GM23338 (cell line): ENCODE data around the gene SHISAL1. TPM values are rescaled to one million over a fixed set of nuclear protein-coding genes. Genes with fewer than 3 reads are reported as not detected.

Experiments
- ATAC-seq: fragments of 200-7000 bp; cut with Tn5 transposase; 3 replicates; pipeline ENCODE4 v1.9.1; 2020
- DNase-seq: peaks from one replicate; pipeline ENCODE4 v3.0.0-alpha.2; 2015; ENCODE audit warnings: low spot score
- H2AFZ ChIP-seq: fragments of 200-600 bp; sonication (generic); 2 replicates; pipeline ENCODE4 v1.8.0; 2016; ENCODE audit warnings: antibody characterized with exemption, mild to moderate bottlenecking, moderate library complexity
- H3F3A ChIP-seq: fragments of 200-600 bp; sonication (generic); replicated peaks from 2 replicates; pipeline ENCODE4 v1.8.0; 2017; ENCODE audit warnings: antibody characterized with exemption, mixed run types, low read depth
- H3K27ac ChIP-seq: fragments of 200-600 bp; sonication (generic); 2 replicates; pipeline ENCODE4 v1.6.1; 2016; ENCODE audit warnings: low read depth
- H3K27me3 ChIP-seq: fragments of 200-600 bp; sonication (generic); 2 replicates; pipeline ENCODE4 v1.8.0; 2016; ENCODE audit warnings: mild to moderate bottlenecking, mixed run types, moderate library complexity; ENCODE audit not compliant: insufficient read depth
- H3K36me3 ChIP-seq: fragments of 200-600 bp; sonication (generic); 2 replicates; pipeline ENCODE4 v1.8.0; 2016; ENCODE audit warnings: mild to moderate bottlenecking; ENCODE audit not compliant: insufficient read depth
- H3K4me1 ChIP-seq: fragments of 200-600 bp; sonication (generic); 2 replicates; pipeline ENCODE4 v1.8.0; 2016; ENCODE audit warnings: mild to moderate bottlenecking, moderate library complexity; ENCODE audit not compliant: insufficient read depth
- H3K4me2 ChIP-seq: fragments of 200-600 bp; sonication (generic); 2 replicates; pipeline ENCODE4 v1.7.1; 2017; ENCODE audit warnings: mixed run types
- H3K4me3 ChIP-seq: fragments of 200-600 bp; sonication (generic); 2 replicates; pipeline ENCODE4 v1.6.1; 2016; ENCODE audit warnings: mixed run types
- H3K79me2 ChIP-seq: fragments of 200-600 bp; sonication (generic); replicated peaks from 2 replicates; pipeline ENCODE4 v1.8.0; 2017; ENCODE audit warnings: mild to moderate bottlenecking; ENCODE audit not compliant: insufficient read depth
- H3K9me2 ChIP-seq: fragments of 200-600 bp; sonication (generic); 2 replicates; pipeline ENCODE4 v1.8.0; 2017; ENCODE audit not compliant: insufficient read depth
- H4K20me1 ChIP-seq: fragments of 200-600 bp; sonication (generic); replicated peaks from 2 replicates; pipeline ENCODE4 v1.8.0; 2017; ENCODE audit warnings: mild to moderate bottlenecking; ENCODE audit not compliant: insufficient read depth
- H3K27ac Mint-ChIP-seq: 2 replicates; pipeline ENCODE4 v1.8.0; 2020; ENCODE audit warnings: inconsistent platforms, mild to moderate bottlenecking, moderate library complexity, mixed read lengths
- H3K27me3 Mint-ChIP-seq: 3 replicates; pipeline ENCODE4 v1.8.0; 2022; ENCODE audit warnings: low read depth, mild to moderate bottlenecking, moderate library complexity, mixed read lengths, inconsistent platforms; ENCODE audit not compliant: insufficient read depth, poor library complexity
- H3K36me3 Mint-ChIP-seq: 3 replicates; pipeline ENCODE4 v1.8.0; 2021; ENCODE audit warnings: low read depth, mild to moderate bottlenecking, inconsistent platforms, moderate library complexity, mixed read lengths
- H3K4me1 Mint-ChIP-seq: 3 replicates; pipeline ENCODE4 v1.8.0; 2020; ENCODE audit warnings: mild to moderate bottlenecking, inconsistent platforms, mixed read lengths
- H3K4me3 Mint-ChIP-seq: 3 replicates; pipeline ENCODE4 v1.8.0; 2021; ENCODE audit warnings: moderate library complexity, mild to moderate bottlenecking, inconsistent platforms, mixed read lengths
- H3K9me3 Mint-ChIP-seq: 3 replicates; pipeline ENCODE4 v1.8.0; 2020; ENCODE audit warnings: moderate library complexity, mild to moderate bottlenecking, inconsistent platforms, mixed read lengths
- CREB1 ChIP-seq: fragments of 250-450 bp; sonication (Bioruptor Pico); IDR thresholded peaks from 2 replicates; pipeline ENCODE4 v1.5.0; 2020; ENCODE audit warnings: low read depth, mild to moderate bottlenecking, moderate library complexity
- EZH2 ChIP-seq: fragments of 200-600 bp; sonication (generic); IDR thresholded peaks from one replicate; pipeline ENCODE4 v1.8.0; 2017; ENCODE audit warnings: antibody characterized with exemption, mild to moderate bottlenecking, low read depth; ENCODE audit not compliant: unreplicated experiment
- EZH2phosphoT487 ChIP-seq: fragments of 200-600 bp; sonication (generic); IDR thresholded peaks from one replicate; pipeline ENCODE4 v1.8.1; 2018; ENCODE audit warnings: antibody characterized with exemption; ENCODE audit not compliant: unreplicated experiment
- JUNB ChIP-seq: IDR thresholded peaks from one replicate; pipeline ENCODE4 v1.6.1; 2016; ENCODE audit warnings: antibody characterized with exemption; ENCODE audit not compliant: unreplicated experiment
- NANOG ChIP-seq: IDR thresholded peaks from 2 replicates; pipeline ENCODE4 v1.6.1; 2016; ENCODE audit warnings: antibody characterized with exemption, borderline replicate concordance
- STAT1 ChIP-seq: IDR thresholded peaks from one replicate; pipeline ENCODE4 v1.6.1; 2016; ENCODE audit warnings: antibody characterized with exemption; ENCODE audit not compliant: unreplicated experiment
- ZNF114 ChIP-seq: fragments of 250-450 bp; sonication (Bioruptor Pico); IDR thresholded peaks from 2 replicates; pipeline ENCODE4 v1.5.0; 2020; ENCODE audit warnings: mild to moderate bottlenecking, moderate library complexity
- ZNF331 ChIP-seq: fragments of 250-450 bp; sonication (Bioruptor Pico); IDR thresholded peaks from 2 replicates; pipeline ENCODE4 v1.5.0; 2020; ENCODE audit warnings: low read depth, mild to moderate bottlenecking, moderate library complexity
- polyA plus RNA-seq: library from polyadenylated mRNA; unstranded; fragments of >200 nt; fragmentation: Nextera tagmentation; extraction: Ambion mirVana; gene quantifications from 2 replicates; pipeline ENCODE4 v1.2.1, GENCODE V29; 2016
- total RNA-seq: library from RNA; depleted of rRNA; stranded (reverse); fragments of >200 nt; shearing (Covaris generic); gene quantifications from 2 replicates; pipeline ENCODE4 v1.2.3, GENCODE V29; 2014
- TF ChIP-seq, protein P1 (sequence below): fragments of 250-450 bp; sonication (Bioruptor Pico); IDR thresholded peaks from 2 replicates; pipeline ENCODE4 v1.5.0; 2020; ENCODE audit warnings: mild to moderate bottlenecking, moderate library complexity
- TF ChIP-seq, protein P2 (sequence below): IDR thresholded peaks from 2 replicates; pipeline ENCODE4 v1.6.1; 2016; ENCODE audit warnings: antibody characterized with exemption
- TF ChIP-seq, protein P3 (sequence below): IDR thresholded peaks from one replicate; pipeline ENCODE4 v1.6.1; 2018; ENCODE audit warnings: antibody characterized with exemption; ENCODE audit not compliant: unreplicated experiment

The SHISAL1 gene
- total and polyA plus RNA-seq, 2 experiments from 2014 or later: 0.71 to 3.4 TPM

DNA sequence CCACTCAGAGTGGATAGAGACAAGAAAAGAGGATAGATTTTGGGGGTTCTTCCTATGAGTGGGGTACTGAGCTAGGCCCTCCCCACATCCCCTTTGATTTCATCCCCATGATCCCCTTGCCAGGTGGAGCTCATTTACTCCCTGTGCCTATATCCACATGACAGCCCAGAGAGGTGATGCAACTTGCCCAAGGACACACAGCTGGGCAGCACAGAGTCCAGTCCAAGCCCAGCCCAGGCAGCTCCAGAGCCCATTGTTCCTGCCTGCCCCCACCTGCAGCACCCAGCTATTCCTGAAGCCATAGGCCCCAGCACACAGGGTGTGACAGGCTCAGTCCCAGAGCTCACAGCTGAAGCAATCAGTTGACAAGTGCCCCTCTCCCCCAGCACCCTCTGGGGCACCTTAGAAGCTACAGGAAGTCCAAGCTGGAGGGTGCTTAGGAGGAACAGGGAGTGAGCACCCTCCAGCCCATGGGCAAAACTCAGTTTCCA, 41.7 kb downstream of the SHISAL1 start:
- H3K27ac ChIP-seq: no peak overlapping the region
- H2AFZ ChIP-seq: no peak overlapping the region
- H4K20me1 ChIP-seq: no peaks in the 10 kb centered on the region
- H3K27me3 ChIP-seq: no peaks in the 10 kb centered on the region
- Mint-ChIP-seq H3K27me3 (peaks cover 1% of the 10 kb centered on the region), H3K36me3 (no peaks in the 10 kb centered on the region), H3K4me3 (no peak overlapping the region), H3K4me1 (peaks cover 20% of the 10 kb centered on the region), H3K9me3 (no peaks in the 10 kb centered on the region), H3K27ac (no peak overlapping the region)
- H3K36me3 ChIP-seq: no peaks in the 10 kb centered on the region
- no peaks in the 10 kb centered on the region for H3K9me2 ChIP-seq
- ATAC-seq: no peak
- no peak overlapping the region for H3K4me2 ChIP-seq
- peaks cover 7% of the 10 kb centered on the region; the same call in 1 of the 2 replicates for H3K4me1 ChIP-seq
- DNase-seq: no peak
- no peak overlapping the region for H3K4me3 ChIP-seq
- no peaks in the 10 kb centered on the region for H3F3A ChIP-seq
- H3K79me2 ChIP-seq: no peaks in the 10 kb centered on the region
- TF ChIP-seq NANOG (no peak), ZNF331 (no peak), EZH2 (no peak), JUNB (no peak), STAT1 (no peak), CREB1 (no peak)
- TF ChIP-seq, protein P1, sequence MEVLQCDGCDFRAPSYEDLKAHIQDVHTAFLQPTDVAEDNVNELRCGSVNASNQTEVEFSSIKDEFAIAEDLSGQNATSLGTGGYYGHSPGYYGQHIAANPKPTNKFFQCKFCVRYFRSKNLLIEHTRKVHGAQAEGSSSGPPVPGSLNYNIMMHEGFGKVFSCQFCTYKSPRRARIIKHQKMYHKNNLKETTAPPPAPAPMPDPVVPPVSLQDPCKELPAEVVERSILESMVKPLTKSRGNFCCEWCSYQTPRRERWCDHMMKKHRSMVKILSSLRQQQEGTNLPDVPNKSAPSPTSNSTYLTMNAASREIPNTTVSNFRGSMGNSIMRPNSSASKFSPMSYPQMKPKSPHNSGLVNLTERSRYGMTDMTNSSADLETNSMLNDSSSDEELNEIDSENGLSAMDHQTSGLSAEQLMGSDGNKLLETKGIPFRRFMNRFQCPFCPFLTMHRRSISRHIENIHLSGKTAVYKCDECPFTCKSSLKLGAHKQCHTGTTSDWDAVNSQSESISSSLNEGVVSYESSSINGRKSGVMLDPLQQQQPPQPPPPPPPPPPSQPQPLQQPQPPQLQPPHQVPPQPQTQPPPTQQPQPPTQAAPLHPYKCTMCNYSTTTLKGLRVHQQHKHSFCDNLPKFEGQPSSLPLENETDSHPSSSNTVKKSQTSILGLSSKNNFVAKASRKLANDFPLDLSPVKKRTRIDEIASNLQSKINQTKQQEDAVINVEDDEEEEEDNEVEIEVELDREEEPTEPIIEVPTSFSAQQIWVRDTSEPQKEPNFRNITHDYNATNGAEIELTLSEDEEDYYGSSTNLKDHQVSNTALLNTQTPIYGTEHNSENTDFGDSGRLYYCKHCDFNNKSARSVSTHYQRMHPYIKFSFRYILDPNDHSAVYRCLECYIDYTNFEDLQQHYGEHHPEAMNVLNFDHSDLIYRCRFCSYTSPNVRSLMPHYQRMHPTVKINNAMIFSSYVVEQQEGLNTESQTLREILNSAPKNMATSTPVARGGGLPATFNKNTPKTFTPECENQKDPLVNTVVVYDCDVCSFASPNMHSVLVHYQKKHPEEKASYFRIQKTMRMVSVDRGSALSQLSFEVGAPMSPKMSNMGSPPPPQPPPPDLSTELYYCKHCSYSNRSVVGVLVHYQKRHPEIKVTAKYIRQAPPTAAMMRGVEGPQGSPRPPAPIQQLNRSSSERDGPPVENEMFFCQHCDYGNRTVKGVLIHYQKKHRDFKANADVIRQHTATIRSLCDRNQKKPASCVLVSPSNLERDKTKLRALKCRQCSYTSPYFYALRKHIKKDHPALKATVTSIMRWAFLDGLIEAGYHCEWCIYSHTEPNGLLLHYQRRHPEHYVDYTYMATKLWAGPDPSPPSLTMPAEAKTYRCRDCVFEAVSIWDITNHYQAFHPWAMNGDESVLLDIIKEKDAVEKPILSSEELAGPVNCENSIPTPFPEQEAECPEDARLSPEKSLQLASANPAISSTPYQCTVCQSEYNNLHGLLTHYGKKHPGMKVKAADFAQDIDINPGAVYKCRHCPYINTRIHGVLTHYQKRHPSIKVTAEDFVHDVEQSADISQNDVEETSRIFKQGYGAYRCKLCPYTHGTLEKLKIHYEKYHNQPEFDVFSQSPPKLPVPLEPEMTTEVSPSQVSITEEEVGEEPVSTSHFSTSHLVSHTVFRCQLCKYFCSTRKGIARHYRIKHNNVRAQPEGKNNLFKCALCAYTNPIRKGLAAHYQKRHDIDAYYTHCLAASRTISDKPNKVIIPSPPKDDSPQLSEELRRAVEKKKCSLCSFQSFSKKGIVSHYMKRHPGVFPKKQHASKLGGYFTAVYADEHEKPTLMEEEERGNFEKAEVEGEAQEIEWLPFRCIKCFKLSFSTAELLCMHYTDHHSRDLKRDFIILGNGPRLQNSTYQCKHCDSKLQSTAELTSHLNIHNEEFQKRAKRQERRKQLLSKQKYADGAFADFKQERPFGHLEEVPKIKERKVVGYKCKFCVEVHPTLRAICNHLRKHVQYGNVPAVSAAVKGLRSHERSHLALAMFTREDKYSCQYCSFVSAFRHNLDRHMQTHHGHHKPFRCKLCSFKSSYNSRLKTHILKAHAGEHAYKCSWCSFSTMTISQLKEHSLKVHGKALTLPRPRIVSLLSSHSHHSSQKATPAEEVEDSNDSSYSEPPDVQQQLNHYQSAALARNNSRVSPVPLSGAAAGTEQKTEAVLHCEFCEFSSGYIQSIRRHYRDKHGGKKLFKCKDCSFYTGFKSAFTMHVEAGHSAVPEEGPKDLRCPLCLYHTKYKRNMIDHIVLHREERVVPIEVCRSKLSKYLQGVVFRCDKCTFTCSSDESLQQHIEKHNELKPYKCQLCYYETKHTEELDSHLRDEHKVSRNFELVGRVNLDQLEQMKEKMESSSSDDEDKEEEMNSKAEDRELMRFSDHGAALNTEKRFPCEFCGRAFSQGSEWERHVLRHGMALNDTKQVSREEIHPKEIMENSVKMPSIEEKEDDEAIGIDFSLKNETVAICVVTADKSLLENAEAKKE (CRISPR knock-in tag): no peak

DNA sequence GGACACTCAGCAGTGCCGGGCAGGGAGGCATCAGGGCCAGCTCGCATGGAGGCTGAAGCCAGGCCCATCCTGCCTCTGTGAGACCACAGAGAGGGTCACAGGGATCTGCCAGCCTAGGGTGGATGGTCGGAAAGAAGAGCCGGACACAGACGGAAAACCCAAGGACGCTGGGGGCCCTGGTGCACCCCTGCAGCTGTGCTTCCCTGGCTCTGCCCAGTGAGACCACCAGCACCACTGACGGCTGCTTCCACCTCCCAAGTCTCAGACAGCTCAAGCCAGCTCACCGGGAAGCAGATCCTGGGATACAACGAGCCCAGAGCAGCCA, 42.2 kb downstream of the SHISAL1 start:
- Histone ChIP-seq H3K9me2 (no peaks in the 10 kb centered on the region), H3K27ac (no peak overlapping the region), H2AFZ (no peak overlapping the region), H3K79me2 (no peaks in the 10 kb centered on the region), H3K4me2 (no peak overlapping the region), H4K20me1 (no peaks in the 10 kb centered on the region), H3K4me1 (peaks cover 7% of the 10 kb centered on the region; the same call in 1 of the 2 replicates), H3K36me3 (no peaks in the 10 kb centered on the region), H3F3A (no peaks in the 10 kb centered on the region), H3K27me3 (no peaks in the 10 kb centered on the region), H3K4me3 (no peak overlapping the region)
- Mint-ChIP-seq H3K27ac (no peak overlapping the region), H3K9me3 (peaks cover 3% of the 10 kb centered on the region; the same call in 1 of the 3 replicates), H3K36me3 (no peaks in the 10 kb centered on the region), H3K4me3 (no peak overlapping the region), H3K4me1 (peaks cover 17% of the 10 kb centered on the region), H3K27me3 (peaks cover 1% of the 10 kb centered on the region)
- ATAC-seq (no peak), DNase-seq (no peak)
- TF ChIP-seq NANOG (no peak), CREB1 (no peak), STAT1 (no peak), EZH2phosphoT487 (no peak), JUNB (no peak), ZNF331 (no peak), ZNF114 (CRISPR knock-in tag) (no peak)
- TF ChIP-seq, protein P2, sequence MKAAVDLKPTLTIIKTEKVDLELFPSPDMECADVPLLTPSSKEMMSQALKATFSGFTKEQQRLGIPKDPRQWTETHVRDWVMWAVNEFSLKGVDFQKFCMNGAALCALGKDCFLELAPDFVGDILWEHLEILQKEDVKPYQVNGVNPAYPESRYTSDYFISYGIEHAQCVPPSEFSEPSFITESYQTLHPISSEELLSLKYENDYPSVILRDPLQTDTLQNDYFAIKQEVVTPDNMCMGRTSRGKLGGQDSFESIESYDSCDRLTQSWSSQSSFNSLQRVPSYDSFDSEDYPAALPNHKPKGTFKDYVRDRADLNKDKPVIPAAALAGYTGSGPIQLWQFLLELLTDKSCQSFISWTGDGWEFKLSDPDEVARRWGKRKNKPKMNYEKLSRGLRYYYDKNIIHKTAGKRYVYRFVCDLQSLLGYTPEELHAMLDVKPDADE: no peak
- TF ChIP-seq, protein P3, sequence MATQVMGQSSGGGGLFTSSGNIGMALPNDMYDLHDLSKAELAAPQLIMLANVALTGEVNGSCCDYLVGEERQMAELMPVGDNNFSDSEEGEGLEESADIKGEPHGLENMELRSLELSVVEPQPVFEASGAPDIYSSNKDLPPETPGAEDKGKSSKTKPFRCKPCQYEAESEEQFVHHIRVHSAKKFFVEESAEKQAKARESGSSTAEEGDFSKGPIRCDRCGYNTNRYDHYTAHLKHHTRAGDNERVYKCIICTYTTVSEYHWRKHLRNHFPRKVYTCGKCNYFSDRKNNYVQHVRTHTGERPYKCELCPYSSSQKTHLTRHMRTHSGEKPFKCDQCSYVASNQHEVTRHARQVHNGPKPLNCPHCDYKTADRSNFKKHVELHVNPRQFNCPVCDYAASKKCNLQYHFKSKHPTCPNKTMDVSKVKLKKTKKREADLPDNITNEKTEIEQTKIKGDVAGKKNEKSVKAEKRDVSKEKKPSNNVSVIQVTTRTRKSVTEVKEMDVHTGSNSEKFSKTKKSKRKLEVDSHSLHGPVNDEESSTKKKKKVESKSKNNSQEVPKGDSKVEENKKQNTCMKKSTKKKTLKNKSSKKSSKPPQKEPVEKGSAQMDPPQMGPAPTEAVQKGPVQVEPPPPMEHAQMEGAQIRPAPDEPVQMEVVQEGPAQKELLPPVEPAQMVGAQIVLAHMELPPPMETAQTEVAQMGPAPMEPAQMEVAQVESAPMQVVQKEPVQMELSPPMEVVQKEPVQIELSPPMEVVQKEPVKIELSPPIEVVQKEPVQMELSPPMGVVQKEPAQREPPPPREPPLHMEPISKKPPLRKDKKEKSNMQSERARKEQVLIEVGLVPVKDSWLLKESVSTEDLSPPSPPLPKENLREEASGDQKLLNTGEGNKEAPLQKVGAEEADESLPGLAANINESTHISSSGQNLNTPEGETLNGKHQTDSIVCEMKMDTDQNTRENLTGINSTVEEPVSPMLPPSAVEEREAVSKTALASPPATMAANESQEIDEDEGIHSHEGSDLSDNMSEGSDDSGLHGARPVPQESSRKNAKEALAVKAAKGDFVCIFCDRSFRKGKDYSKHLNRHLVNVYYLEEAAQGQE: no peak
